ENCODE measurements around the gene NHEJ1. TPM values are rescaled to one million over a fixed set of nuclear protein-coding genes. Genes with fewer than 3 reads are reported as not detected.

NHEJ1 gene
- total and polyA plus RNA-seq, 4 donors = 9.8 to 12.7 (median 11.1) TPM

GRCh38 chr2:219026946-219027345, 133.7 kb downstream of the NHEJ1 start:
- Histone ChIP-seq H3K27ac (ENCODE audit: low read depth, low read length) (no peak overlapping the region), H3K27me3 (ENCODE audit: control insufficient read depth, insufficient read depth, low read length) (no peaks in the 10 kb centered on the region), H3K36me3 (ENCODE audit: control insufficient read depth, insufficient read depth, low read length) (peaks cover 20% of the 10 kb centered on the region), H3K4me3 (ENCODE audit: low read depth, low read length) (no peak overlapping the region), H3K9me3 (ENCODE audit: control insufficient read depth, insufficient read depth, low read length) (no peaks in the 10 kb centered on the region), H3K4me1 (ENCODE audit: control insufficient read depth, insufficient read depth, low read length) (peaks cover 21% of the 10 kb centered on the region)
- DNase-seq (ENCODE audit: low read depth in 4 of 6, low spot score in 6 of 6) = no peak
- 77% methylated on average over 4 of the region's 7 CpGs for WGBS (ENCODE audit: insufficient coverage)

DNA sequence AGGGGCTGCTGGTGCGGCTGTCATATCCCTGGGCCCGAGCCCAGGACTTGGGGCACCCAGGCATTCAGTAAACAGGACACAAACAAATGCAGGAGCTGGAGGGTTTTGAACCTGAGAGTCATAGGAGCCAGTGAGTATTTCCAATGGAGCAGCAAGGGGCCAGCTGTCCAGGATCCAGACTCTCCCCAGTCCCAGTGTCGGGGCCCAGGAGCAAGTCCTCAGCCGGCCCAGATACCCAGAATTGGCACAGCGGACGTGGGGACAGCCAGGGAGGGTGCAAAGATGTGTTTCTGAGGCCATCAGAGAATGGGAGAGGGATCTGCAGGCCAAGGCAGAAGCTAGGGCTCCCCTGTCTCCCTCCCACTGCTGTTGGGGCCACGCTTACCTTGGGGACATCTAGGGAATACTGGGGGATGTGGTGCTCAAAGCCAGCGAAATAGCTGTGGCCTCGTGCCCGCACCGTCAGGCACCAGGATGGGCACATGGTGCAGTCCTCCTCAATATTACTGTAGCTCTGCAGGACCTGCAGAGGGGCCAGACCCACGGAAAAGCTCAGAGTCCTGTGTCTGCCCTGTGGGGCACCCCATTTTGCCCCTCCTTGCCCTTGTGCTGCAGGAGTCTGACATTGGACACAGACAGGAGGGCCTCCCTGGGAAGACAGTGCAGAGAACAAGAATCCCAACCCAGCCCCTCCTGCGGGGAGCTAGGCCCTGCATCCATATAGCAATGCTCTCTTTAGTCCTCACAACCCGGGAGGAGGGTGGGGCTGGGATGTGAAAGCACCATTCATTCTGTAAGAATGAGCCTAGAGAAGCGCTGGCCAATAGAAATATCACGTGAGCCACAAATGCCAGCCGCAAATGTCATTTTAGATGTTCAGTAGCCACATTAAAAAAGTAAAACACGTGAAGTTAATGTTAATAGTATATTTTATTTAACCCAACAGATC, 134.7 kb downstream of the NHEJ1 start:
- Histone ChIP-seq H3K9me3 (ENCODE audit: control insufficient read depth, insufficient read depth, low read length) (no peaks in the 10 kb centered on the region), H3K27ac (ENCODE audit: low read depth, low read length) (no peak overlapping the region), H3K36me3 (ENCODE audit: control insufficient read depth, insufficient read depth, low read length) (peaks cover 18% of the 10 kb centered on the region), H3K4me1 (ENCODE audit: control insufficient read depth, insufficient read depth, low read length) (peaks cover 21% of the 10 kb centered on the region), H3K27me3 (ENCODE audit: control insufficient read depth, insufficient read depth, low read length) (no peaks in the 10 kb centered on the region), H3K4me3 (ENCODE audit: low read depth, low read length) (no peak overlapping the region)
- 90% methylated on average over 9 of the region's 18 CpGs for WGBS (ENCODE audit: insufficient coverage)
- DNase-seq (ENCODE audit: low read depth in 4 of 6, low spot score in 6 of 6) = peak in 2 of 6 donors; percentile 34 to 61

Small RNAs within 50 kb of the gene (small RNA-seq; reads per million reads assigned to genes)
- gene MIR3131 (ENCODE audit: low replicate concordance) (not detected), gene RN7SL764P (ENCODE audit: low replicate concordance) (not detected)

Other genes with a start within 250 kb of the NHEJ1 start
- 1 to 10 TPM; 2.9 to 7.2 TPM for gene CDK5R2, start 201.1 kb downstream of the NHEJ1 start, total RNA-seq
- gene CDK5R2, start 201.1 kb downstream of the NHEJ1 start, polyA plus RNA-seq (ENCODE audit: insufficient read length in 2 of 2) = 10 to 100 TPM; 62.5 to 66.1 TPM
- gene FEV, start 175.6 kb downstream of the NHEJ1 start, total RNA-seq = not detected
- under 1 TPM; 0.11 to 0.14 TPM for gene FEV, start 175.6 kb downstream of the NHEJ1 start, polyA plus RNA-seq (ENCODE audit: insufficient read length in 2 of 2)
- gene CRYBA2, start 167.4 kb downstream of the NHEJ1 start, total RNA-seq = not detected
- under 1 TPM; 0.63 to 0.76 TPM for gene CRYBA2, start 167.4 kb downstream of the NHEJ1 start, polyA plus RNA-seq (ENCODE audit: insufficient read length in 2 of 2)
- gene CFAP65, start 119.3 kb downstream of the NHEJ1 start, total RNA-seq = 1 to 10 TPM in 1 of 2 donors, under 1 TPM in 1; 0.79 to 4.8 TPM
- gene CFAP65, start 119.3 kb downstream of the NHEJ1 start, polyA plus RNA-seq (ENCODE audit: insufficient read length in 2 of 2) = 1 to 10 TPM; 5.3 to 9.0 TPM
- gene IHH, start 99.9 kb downstream of the NHEJ1 start, total RNA-seq = under 1 TPM; 0.28 to 0.30 TPM
- under 1 TPM; 0.39 to 0.59 TPM for gene IHH, start 99.9 kb downstream of the NHEJ1 start, polyA plus RNA-seq (ENCODE audit: insufficient read length in 2 of 2)
- gene SLC23A3, start 9.2 kb upstream of the NHEJ1 start, total RNA-seq = 1 to 10 TPM in 1 of 2 donors, under 1 TPM in 1; 0.69 to 1.7 TPM
- gene SLC23A3, start 9.2 kb upstream of the NHEJ1 start, polyA plus RNA-seq (ENCODE audit: insufficient read length in 2 of 2) = 1 to 10 TPM in 1 of 2 donors, under 1 TPM in 1; 0.17 to 2.4 TPM
- gene CNPPD1, start 16.1 kb upstream of the NHEJ1 start, total RNA-seq = 10 to 100 TPM; 27.5 to 37.8 TPM
- gene CNPPD1, start 16.1 kb upstream of the NHEJ1 start, polyA plus RNA-seq (ENCODE audit: insufficient read length in 2 of 2) = 10 to 100 TPM; 53.7 to 57.5 TPM
- 10 to 100 TPM; 64.6 to 78.6 TPM for gene RETREG2, start 17.5 kb upstream of the NHEJ1 start, total RNA-seq
- gene RETREG2, start 17.5 kb upstream of the NHEJ1 start, polyA plus RNA-seq (ENCODE audit: insufficient read length in 2 of 2) = 100 to 1,000 TPM; 170 to 188 TPM
- gene ZFAND2B, start 46.0 kb upstream of the NHEJ1 start, total RNA-seq = 10 to 100 TPM; 14.5 to 40.5 TPM
- gene ZFAND2B, start 46.0 kb upstream of the NHEJ1 start, polyA plus RNA-seq (ENCODE audit: insufficient read length in 2 of 2) = 10 to 100 TPM; 37.2 to 46.4 TPM
- gene ABCB6, start 58.1 kb upstream of the NHEJ1 start, total RNA-seq = 10 to 100 TPM; 39.7 to 47.2 TPM
- 10 to 100 TPM; 60.6 to 78.8 TPM for gene ABCB6, start 58.1 kb upstream of the NHEJ1 start, polyA plus RNA-seq (ENCODE audit: insufficient read length in 2 of 2)
- gene ATG9A, start 68.8 kb upstream of the NHEJ1 start, total RNA-seq = 10 to 100 TPM; 26.2 to 45.9 TPM
- gene ATG9A, start 68.8 kb upstream of the NHEJ1 start, polyA plus RNA-seq (ENCODE audit: insufficient read length in 2 of 2) = 10 to 100 TPM; 56.0 to 59.8 TPM
- 10 to 100 TPM; 29.2 to 53.6 TPM for gene ANKZF1, start 69.0 kb upstream of the NHEJ1 start, total RNA-seq
- gene ANKZF1, start 69.0 kb upstream of the NHEJ1 start, polyA plus RNA-seq (ENCODE audit: insufficient read length in 2 of 2) = 10 to 100 TPM; 44.0 to 74.2 TPM
- 10 to 100 TPM in 1 of 2 donors, 1 to 10 TPM in 1; 9.4 to 22.1 TPM for gene GLB1L, start 84.6 kb upstream of the NHEJ1 start, total RNA-seq
- gene GLB1L, start 84.6 kb upstream of the NHEJ1 start, polyA plus RNA-seq (ENCODE audit: insufficient read length in 2 of 2) = 10 to 100 TPM; 11.4 to 12.0 TPM
- 10 to 100 TPM; 16.4 to 25.0 TPM for gene STK16, start 84.7 kb upstream of the NHEJ1 start, total RNA-seq
- gene STK16, start 84.7 kb upstream of the NHEJ1 start, polyA plus RNA-seq (ENCODE audit: insufficient read length in 2 of 2) = 10 to 100 TPM; 36.3 to 38.7 TPM
- 1 to 10 TPM in 1 of 2 donors, not detected in 1; 1.5 TPM for gene TUBA4B, start 92.4 kb upstream of the NHEJ1 start, total RNA-seq
- under 1 TPM; 0.38 to 0.39 TPM for gene TUBA4B, start 92.4 kb upstream of the NHEJ1 start, polyA plus RNA-seq (ENCODE audit: insufficient read length in 2 of 2)
- 10 to 100 TPM; 14.3 to 43.9 TPM for gene TUBA4A, start 93.1 kb upstream of the NHEJ1 start, total RNA-seq
- 10 to 100 TPM; 73.6 to 84.9 TPM for gene TUBA4A, start 93.1 kb upstream of the NHEJ1 start, polyA plus RNA-seq (ENCODE audit: insufficient read length in 2 of 2)
- gene DNAJB2, start 118.6 kb upstream of the NHEJ1 start, total RNA-seq = 100 to 1,000 TPM in 1 of 2 donors, 10 to 100 TPM in 1; 81.5 to 101 TPM
- gene DNAJB2, start 118.6 kb upstream of the NHEJ1 start, polyA plus RNA-seq (ENCODE audit: insufficient read length in 2 of 2) = 100 to 1,000 TPM; 163 to 186 TPM
- 10 to 100 TPM; 12.6 to 67.3 TPM for gene PTPRN, start 148.6 kb upstream of the NHEJ1 start, total RNA-seq
- gene PTPRN, start 148.6 kb upstream of the NHEJ1 start, polyA plus RNA-seq (ENCODE audit: insufficient read length in 2 of 2) = 10 to 100 TPM; 72.2 to 88.1 TPM
- gene RESP18, start 171.9 kb upstream of the NHEJ1 start, total RNA-seq = 1 to 10 TPM; 1.1 to 2.8 TPM
- gene RESP18, start 171.9 kb upstream of the NHEJ1 start, polyA plus RNA-seq (ENCODE audit: insufficient read length in 2 of 2) = 1 to 10 TPM; 6.6 to 7.0 TPM
- gene DNPEP, start 227.1 kb upstream of the NHEJ1 start, total RNA-seq = 10 to 100 TPM; 25.6 to 40.8 TPM
- gene DNPEP, start 227.1 kb upstream of the NHEJ1 start, polyA plus RNA-seq (ENCODE audit: insufficient read length in 2 of 2) = 10 to 100 TPM; 40.2 to 57.2 TPM